C4-2B (cell line): ENCODE measurements around the gene SRPK2.

ENCODE experiments used
- CTCF ChIP-seq: fragments of 450-650 bp; conservative IDR thresholded peaks from 2 replicates; pipeline ENCODE4 v1.5.1; 2017; ENCODE audit warnings: mild to moderate bottlenecking
- ZFX ChIP-seq: fragments of 450-650 bp; IDR thresholded peaks from 2 replicates; pipeline ENCODE4 v1.6.1; 2017

GRCh38 chr7:105101864-105102263, 286.9 kb downstream of the SRPK2 start:
- TF ChIP-seq CTCF (no peak), ZFX (no peak)
